Esophagus muscularis mucosa (tissue), 3 donors: ENCODE results near the gene PMCH.

Experiments
- POLR2A ChIP-seq: fragments of 450-650 bp; IDR thresholded peaks from one replicate; pipeline ENCODE4 v1.6.1; 2017; ENCODE audit warnings: antibody characterized with exemption, moderate library complexity, mild to moderate bottlenecking, low read depth
- POLR2AphosphoS5 ChIP-seq, 2 donors: sonication (generic); formaldehyde crosslinking; IDR thresholded peaks; one replicate each; pipeline ENCODE4 v1.6.1; 2017; ENCODE audit warnings: antibody characterized with exemption in 2 of 2
- TF ChIP-seq, protein P1 (sequence below), 3 experiments: fragments of 200-600 bp in 2 of 3; fragments of 450-650 bp in 1 of 3; sonication (generic) in 2 of 3; IDR thresholded peaks; one replicate each; pipeline ENCODE4 v1.5.1; 2017 to 2019; ENCODE audit warnings: antibody characterized with exemption in 3 of 3, mild to moderate bottlenecking in 2 of 3, moderate library complexity in 1 of 3

- TF ChIP-seq, protein P1, sequence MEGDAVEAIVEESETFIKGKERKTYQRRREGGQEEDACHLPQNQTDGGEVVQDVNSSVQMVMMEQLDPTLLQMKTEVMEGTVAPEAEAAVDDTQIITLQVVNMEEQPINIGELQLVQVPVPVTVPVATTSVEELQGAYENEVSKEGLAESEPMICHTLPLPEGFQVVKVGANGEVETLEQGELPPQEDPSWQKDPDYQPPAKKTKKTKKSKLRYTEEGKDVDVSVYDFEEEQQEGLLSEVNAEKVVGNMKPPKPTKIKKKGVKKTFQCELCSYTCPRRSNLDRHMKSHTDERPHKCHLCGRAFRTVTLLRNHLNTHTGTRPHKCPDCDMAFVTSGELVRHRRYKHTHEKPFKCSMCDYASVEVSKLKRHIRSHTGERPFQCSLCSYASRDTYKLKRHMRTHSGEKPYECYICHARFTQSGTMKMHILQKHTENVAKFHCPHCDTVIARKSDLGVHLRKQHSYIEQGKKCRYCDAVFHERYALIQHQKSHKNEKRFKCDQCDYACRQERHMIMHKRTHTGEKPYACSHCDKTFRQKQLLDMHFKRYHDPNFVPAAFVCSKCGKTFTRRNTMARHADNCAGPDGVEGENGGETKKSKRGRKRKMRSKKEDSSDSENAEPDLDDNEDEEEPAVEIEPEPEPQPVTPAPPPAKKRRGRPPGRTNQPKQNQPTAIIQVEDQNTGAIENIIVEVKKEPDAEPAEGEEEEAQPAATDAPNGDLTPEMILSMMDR (IDR thresholded peaks at IDR 0.05) = no peak
- no peak for TF ChIP-seq POLR2A
- no peak for TF ChIP-seq POLR2AphosphoS5 (IDR thresholded peaks at IDR 0.05)
These were observed 1.8 kb downstream of the PMCH start for GRCh38 chr12:102195826-102196225.
